Measurements from ENCODE around the gene SPACA7.
"Not testable (repeated sequence)": the region's sequence is repeated elsewhere in the genome, so short reads cannot be mapped to it uniquely, and the experiment has no call there.

Gene SPACA7

GRCh38 chr13:112424098-112424497 lies 47.9 kb downstream of the SPACA7 start:
- DNase-seq (ENCODE audit: low spot score), result no peak

- no peak for DNase-seq (ENCODE audit: low spot score)
Observed at GRCh38 chr13:112428704-112429103, 52.5 kb downstream of the SPACA7 start.

- DNase-seq (ENCODE audit: low spot score), result no peak
Observed at GRCh38 chr13:112431734-112432133, 55.6 kb downstream of the SPACA7 start.

- DNase-seq (ENCODE audit: low spot score), result not testable (repeated sequence)
Observed at GRCh38 chr13:112432734-112433133, 56.6 kb downstream of the SPACA7 start.

GRCh38 chr13:112433517-112433916 lies 57.4 kb downstream of the SPACA7 start:
- not testable (repeated sequence) for DNase-seq (ENCODE audit: low spot score)

GRCh38 chr13:112434032-112434431 lies 57.9 kb downstream of the SPACA7 start:
- no peak for DNase-seq (ENCODE audit: low spot score)

- no peak for DNase-seq (ENCODE audit: low spot score)
Observed at GRCh38 chr13:112434937-112435523, 58.9 kb downstream of the SPACA7 start.

GRCh38 chr13:112435973-112436372 lies 59.8 kb downstream of the SPACA7 start:
- DNase-seq (ENCODE audit: low spot score), result no peak

- no peak for DNase-seq (ENCODE audit: low spot score)
Observed at GRCh38 chr13:112438094-112438493, 61.9 kb downstream of the SPACA7 start.

- DNase-seq (ENCODE audit: low spot score), result no peak
Observed at GRCh38 chr13:112438515-112438914, 62.4 kb downstream of the SPACA7 start.

GRCh38 chr13:112441226-112441625 lies 65.1 kb downstream of the SPACA7 start:
- no peak for DNase-seq (ENCODE audit: low spot score)

GRCh38 chr13:112441779-112442310 lies 65.7 kb downstream of the SPACA7 start:
- DNase-seq (ENCODE audit: low spot score), result no peak

GRCh38 chr13:112442483-112443090 lies 66.4 kb downstream of the SPACA7 start:
- DNase-seq (ENCODE audit: low spot score), result no peak

- no peak for DNase-seq (ENCODE audit: low spot score)
Observed at GRCh38 chr13:112443191-112443994, 67.2 kb downstream of the SPACA7 start.

- DNase-seq (ENCODE audit: low spot score), result peak; percentile 55
Observed at GRCh38 chr13:112443995-112444311, 67.8 kb downstream of the SPACA7 start.

GRCh38 chr13:112444416-112445399 lies 68.6 kb downstream of the SPACA7 start:
- DNase-seq (ENCODE audit: low spot score), result no peak

GRCh38 chr13:112445411-112446271 lies 69.5 kb downstream of the SPACA7 start:
- no peak for DNase-seq (ENCODE audit: low spot score)

GRCh38 chr13:112446347-112446861 lies 70.2 kb downstream of the SPACA7 start:
- DNase-seq (ENCODE audit: low spot score), result no peak

GRCh38 chr13:112446867-112447266 lies 70.7 kb downstream of the SPACA7 start:
- DNase-seq (ENCODE audit: low spot score), result no peak

GRCh38 chr13:112447306-112447705 lies 71.2 kb downstream of the SPACA7 start:
- no peak for DNase-seq (ENCODE audit: low spot score)
